Measurements from ENCODE around the gene SLC12A7. TPM values are rescaled to one million over a fixed set of nuclear protein-coding genes. Genes with fewer than 3 reads are reported as not detected.

Gene SLC12A7
- polyA plus RNA-seq, 4 donors = 28.8 to 48.2 (median 41.8) TPM

- DNase-seq (ENCODE audit: low read depth in 4 of 4, low spot score in 2 of 4) = no peak
Measured at GRCh38 chr5:1141834-1142233, 30.0 kb upstream of the SLC12A7 start.

DNA sequence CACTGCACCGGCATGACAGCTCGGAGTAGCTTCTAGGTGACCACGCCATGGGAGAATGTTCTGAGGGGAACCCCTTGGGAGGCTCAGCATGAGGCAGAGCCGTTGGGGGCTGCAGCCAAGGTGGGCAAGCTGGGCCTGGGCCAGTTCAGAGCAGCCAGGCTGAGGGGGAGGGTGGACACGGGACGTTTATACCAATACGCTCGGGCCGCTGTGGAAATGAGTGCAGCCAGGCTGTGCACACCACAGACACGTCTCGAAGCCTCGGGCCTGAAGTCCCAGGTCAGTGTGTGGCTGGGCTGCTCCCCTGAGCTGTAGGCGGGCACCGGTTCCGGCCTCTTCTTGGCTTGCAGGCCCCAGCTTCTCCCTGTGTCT, 28.9 kb upstream of the SLC12A7 start:
- DNase-seq (ENCODE audit: low read depth in 4 of 4, low spot score in 2 of 4) = no peak

- no peak for DNase-seq (ENCODE audit: low read depth in 4 of 4, low spot score in 2 of 4)
Measured at GRCh38 chr5:1140171-1140817, 28.4 kb upstream of the SLC12A7 start.

DNA sequence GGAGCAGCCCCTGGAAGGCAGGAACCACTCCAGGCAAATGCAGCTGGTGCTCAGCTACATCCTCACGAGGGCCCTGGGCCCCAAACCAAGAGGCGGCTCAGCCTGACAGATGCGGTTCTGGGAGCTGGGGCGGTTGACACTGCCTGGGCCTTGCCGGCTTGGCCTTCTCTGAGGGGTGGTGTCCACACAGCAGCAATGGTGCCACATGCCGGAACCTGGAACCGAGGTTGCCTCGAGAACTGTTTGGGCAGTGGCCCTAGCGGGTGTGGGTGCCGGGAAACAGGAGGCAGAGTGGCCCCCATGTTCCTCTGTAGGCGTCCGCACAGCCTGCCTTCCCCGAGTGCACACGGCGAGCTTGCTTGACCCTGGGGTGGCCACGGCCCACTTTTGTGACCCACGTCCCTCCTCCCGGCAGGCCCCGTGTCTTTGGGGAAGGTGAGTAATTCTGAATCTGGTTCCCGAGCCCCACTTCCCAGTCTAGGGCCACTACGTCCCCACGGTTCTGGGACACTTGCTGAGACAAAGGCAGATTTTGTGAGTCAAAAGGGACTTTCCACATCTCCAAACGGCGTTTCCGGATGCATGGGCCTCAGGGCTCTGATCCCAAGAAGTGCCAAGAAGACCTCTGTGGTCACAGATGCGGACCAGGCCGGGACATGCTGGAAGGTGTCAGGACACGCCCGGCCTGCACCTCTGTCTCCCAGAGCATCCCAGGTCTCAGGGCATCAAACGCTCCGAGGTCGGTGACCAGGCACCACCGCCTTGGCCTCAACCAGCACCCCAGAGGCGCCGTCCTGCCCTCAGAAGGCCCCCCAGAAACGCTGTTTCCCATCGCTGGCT, 27.7 kb upstream of the SLC12A7 start:
- no peak for DNase-seq (ENCODE audit: low read depth in 4 of 4, low spot score in 2 of 4)

GRCh38 chr5:1138445-1139245, 26.8 kb upstream of the SLC12A7 start:
- DNase-seq (ENCODE audit: low read depth in 4 of 4, low spot score in 2 of 4) = no peak

DNA sequence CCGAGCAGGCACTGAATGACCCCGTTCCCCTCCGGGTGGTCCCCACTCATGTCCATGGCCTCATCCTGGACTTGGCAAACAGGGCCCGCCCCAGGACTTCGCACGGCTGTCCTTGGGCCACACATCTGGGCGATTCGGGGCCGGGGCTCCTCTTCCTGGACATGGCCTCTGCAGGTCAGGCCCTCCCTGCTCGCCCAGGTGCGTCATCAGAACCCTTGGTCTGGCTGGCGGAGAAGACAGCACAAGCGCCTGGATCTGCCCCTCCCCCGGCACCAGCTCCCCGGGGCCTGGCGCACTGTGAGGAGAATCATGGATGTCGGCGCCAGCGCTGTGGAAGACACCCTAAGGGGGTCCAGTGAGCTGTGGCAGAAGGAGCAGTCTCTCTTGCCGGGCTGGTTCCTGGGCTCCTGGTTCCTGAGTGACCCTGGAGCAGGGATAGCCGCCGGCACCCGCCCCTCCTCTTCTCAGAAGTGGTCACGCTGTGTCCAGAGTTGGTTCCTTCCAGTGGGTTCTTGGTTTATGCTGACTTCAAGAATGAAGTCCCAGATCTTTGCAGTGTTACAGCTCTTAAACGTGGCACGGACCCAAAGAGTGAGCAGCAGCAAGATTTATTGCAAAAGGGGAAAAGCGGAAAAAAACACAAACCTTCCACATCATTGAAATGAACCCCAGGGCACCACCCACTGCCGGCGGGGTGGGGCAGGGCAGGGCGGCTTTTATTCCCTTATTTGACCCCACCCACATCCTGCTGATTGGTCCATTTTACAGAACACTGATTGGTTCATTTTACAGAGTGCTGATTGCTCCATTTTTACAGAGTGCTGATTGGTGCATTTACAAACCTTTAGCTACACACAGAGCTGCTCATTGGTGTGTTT, 25.9 kb upstream of the SLC12A7 start:
- no peak for DNase-seq (ENCODE audit: low read depth in 4 of 4, low spot score in 2 of 4)

GRCh38 chr5:1136814-1137213, 25.0 kb upstream of the SLC12A7 start:
- no peak for DNase-seq (ENCODE audit: low read depth in 4 of 4, low spot score in 2 of 4)

DNA sequence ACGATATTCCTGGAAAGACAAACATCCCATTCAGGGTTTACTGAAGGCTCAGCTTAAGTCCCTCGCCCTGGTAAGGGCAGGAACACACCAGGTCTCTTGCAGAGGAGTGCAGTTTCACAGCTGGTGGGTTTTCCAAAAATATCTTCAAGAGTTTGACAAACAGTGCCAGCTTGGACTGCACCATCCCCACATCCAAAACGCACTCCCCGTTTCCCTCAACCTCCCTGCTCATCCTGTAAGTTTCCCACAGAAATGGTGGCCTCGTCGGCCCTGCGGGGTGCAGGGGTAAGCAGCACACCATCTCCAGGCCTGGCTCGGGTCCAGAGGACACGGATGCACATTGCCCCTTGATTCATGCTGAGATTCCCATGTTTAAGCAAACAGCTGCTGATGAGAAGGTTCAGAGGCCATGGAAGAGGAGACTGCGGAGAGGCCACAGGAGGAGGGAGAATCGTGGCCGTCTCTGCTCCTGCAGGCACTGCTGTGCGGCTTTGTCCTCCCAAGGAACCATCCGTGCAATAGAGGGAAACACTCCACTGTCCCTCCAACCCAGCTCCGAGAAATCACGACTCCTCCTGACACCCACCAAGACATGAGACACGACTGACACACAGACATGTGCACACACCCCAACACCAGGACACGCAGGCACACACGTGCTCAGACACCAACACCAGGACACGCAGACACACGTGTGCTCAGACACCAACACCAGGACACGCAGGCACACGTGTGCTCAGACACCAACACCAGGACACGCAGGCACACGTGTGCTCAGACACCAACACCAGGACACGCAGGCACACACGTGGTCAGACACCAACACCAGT, 24.0 kb upstream of the SLC12A7 start:
- no peak for DNase-seq (ENCODE audit: low read depth in 4 of 4, low spot score in 2 of 4)

DNA sequence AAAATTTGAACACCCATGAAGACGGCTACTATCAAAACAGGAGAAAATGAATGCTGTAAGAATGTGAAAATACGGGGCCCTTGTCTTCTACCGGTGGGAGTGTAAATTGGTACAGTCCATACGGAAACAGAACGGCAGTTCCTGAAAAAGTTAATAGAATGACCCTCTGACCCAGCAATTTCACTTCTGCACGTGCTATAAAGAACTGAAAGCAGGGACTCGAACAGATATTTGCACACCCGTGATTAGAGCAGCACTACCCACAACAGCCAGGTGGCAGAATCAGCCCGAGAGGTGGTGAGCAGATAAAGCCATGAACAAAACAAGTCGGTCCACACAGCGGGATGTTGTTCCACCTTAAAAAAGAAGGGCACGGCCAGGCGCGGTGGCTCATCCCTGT, 22.6 kb upstream of the SLC12A7 start:
- no peak for DNase-seq (ENCODE audit: low read depth in 4 of 4, low spot score in 2 of 4)

DNA sequence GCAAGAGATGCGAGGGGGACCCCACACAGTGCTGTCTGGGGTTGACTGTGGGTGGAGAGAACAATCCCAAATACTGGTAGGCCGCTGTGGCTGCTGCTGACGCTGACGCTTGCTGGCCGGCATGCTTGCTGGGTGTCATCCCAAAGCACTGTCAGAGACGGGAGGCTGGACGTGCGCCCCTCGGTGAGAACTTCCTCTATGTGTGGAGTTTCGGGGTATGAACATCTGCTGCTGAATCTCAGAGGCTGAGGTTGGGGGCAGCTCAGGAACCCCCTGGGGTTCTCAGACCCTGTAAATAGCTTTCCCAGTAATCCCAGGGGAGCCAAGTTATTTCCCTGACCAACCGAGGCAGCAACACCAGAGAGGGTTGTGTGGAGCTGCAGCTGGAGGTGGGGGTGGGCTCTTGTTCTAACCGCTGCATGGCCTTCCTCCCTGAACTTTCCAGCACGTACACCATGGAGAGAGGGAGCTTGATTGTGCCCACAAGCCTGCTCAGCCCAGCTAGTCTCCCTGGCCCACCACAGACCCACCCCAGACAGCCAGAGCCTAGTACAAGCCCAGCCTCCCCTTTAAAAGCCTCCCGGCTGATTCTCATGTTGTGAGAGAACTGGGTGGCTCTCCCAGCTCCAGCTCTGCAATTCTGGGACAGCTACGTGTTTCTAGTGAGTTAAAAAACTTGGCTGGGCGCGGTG, 21.8 kb upstream of the SLC12A7 start:
- no peak for DNase-seq (ENCODE audit: low read depth in 4 of 4, low spot score in 2 of 4)

DNA sequence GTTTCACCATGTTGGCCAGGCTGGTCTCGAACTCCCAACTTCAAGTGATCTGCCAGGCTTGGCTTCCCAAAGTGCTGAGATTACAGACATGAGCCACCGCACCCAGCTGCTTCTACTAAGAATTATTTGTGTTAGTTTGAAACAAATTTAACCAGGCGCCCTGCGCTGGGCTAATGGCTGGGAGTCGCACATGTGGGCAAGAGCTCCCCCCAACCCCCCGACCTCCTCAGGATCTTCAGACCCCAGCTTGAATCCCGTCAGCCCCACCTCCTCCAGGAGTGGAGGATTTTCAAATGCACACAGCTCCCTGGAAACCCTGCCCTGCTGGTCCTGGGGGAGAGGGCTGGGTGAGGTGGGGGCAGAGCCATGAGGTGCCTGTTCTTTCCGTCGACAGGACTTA, 21.2 kb upstream of the SLC12A7 start:
- no peak for DNase-seq (ENCODE audit: low read depth in 4 of 4, low spot score in 2 of 4)

DNA sequence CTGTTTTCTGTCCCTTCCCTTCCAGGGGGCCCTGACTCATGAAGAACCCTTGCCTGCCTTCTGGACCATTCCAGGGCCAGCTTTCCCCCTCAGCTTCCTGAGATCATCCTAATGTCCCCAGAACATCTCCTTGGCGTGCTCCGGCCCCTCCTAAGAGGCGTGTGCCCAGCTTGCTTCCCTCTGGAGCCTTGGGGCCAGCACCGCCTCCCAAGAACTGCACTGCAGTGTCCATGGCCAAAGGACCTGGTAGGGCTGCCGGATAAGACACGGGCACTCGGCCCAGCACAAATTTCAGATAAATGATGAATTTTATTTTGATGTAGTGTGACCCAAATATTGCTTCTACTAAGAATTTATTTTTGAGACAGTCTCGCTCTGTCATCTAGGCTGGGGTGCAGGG, 20.7 kb upstream of the SLC12A7 start:
- no peak for DNase-seq (ENCODE audit: low read depth in 4 of 4, low spot score in 2 of 4)

GRCh38 chr5:1131726-1132125, 19.9 kb upstream of the SLC12A7 start:
- DNase-seq (ENCODE audit: low read depth in 4 of 4, low spot score in 2 of 4) = no peak

DNA sequence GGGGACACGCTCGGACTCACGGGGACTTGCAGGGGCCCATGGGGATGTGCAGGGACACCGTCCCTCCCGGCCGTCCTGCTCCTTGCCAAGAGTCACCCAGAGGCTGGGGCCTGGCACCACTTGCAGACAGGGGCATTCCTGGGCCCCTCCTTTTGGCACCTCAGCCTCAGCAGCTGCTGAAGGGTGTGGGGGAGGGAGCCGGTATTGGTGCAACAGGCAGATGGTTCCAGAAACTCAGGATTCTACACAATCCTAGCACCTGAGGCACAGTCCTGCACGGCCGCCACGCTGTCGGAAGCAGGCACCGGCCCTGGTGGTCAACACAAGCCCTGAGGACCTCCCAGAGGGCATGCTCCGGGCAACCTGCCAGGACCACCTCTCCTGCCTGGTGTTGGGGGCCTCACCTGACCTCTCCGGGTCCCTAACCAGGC, 19.3 kb upstream of the SLC12A7 start:
- no peak for DNase-seq (ENCODE audit: low read depth in 4 of 4, low spot score in 2 of 4)

GRCh38 chr5:1130218-1130946, 18.5 kb upstream of the SLC12A7 start:
- no peak for DNase-seq (ENCODE audit: low read depth in 4 of 4, low spot score in 2 of 4)

DNA sequence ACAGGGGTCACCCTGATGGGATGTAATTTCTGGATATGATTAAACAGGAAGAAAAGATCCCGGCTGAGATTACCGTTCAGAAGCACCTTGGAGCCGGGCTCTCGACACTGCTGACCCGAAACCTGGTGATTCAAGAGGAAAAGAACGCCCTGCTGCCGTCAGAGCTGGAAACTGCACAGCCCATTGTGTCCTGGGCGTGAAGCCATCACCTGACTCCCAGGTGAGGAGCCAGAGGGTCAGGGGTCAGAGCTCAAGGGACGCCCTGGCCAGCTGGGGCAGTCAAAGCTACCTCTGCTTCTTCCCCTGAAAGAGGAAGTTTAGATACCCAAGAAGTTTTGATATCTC, 17.8 kb upstream of the SLC12A7 start:
- DNase-seq (ENCODE audit: low read depth in 4 of 4, low spot score in 2 of 4) = no peak

DNA sequence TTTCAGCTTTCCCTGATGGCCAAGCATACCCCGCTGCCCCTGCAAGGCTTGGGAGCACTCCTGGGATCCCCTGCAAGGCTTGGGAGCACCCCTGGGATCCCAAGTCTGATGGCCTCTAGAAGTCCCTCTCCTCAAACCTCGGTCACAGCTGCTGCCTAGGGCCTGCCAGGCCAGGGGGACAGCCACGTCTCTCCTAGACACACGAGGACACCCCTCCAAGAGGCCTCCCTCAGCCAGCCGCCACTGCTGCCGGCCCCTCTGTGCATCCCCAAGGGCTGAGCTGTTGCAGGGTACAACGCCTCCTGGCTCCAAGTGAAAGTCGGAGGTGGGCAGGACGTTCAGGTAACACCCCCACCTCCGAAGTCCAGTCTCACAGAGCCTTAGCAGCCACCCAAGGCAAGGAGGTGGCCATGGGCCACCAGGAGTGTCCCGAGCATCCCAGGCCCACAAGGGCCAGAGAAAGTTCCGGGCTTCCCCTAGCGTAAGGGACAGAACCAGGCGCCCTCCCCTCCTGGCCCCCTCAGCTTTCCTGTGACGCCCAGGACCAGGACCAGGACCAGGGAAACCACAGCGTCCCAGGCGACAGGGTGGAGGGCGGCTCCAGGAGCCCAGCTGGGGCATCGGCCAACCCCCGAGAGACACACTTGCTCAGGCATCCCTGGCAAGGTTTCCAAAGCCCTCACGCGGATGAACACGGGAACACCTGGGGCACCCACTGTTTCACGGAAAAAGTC, 17.3 kb upstream of the SLC12A7 start:
- no peak for DNase-seq (ENCODE audit: low read depth in 4 of 4, low spot score in 2 of 4)

Data from left renal cortex interstitium (tissue), 4 donors.